Large intestine (tissue), 12 donors: ENCODE data around the gene GPR101. TPM values are rescaled to one million over a fixed set of nuclear protein-coding genes. Genes with fewer than 3 reads are reported as not detected.

Source experiments
- DNase-seq, 2 donors: peaks; one replicate each; pipeline versions ENCODE4 v3.0.0 to v3.0.0-alpha.2; 2013
- H3K27ac ChIP-seq: one replicate; pipeline ENCODE4 v1.5.1; 2013; ENCODE audit warnings: low read length
- H3K27me3 ChIP-seq: 2 replicates; pipeline ENCODE4 v1.6.1; 2013; ENCODE audit warnings: low read length; ENCODE audit not compliant: control insufficient read depth, insufficient read depth
- H3K36me3 ChIP-seq: 2 replicates; pipeline ENCODE4 v1.6.1; 2013; ENCODE audit warnings: low read length; ENCODE audit not compliant: control insufficient read depth, insufficient read depth
- H3K4me1 ChIP-seq: one replicate; pipeline ENCODE4 v1.6.1; 2013; ENCODE audit warnings: low read length; ENCODE audit not compliant: control insufficient read depth, insufficient read depth
- H3K4me3 ChIP-seq: one replicate; pipeline ENCODE4 v1.5.1; 2013; ENCODE audit warnings: low read length
- H3K9me3 ChIP-seq: one replicate; pipeline ENCODE4 v1.6.1; 2013; ENCODE audit warnings: mild to moderate bottlenecking, low read depth, low read length, moderate library complexity; ENCODE audit not compliant: control insufficient read depth
- WGBS: methylation state at CpG from one replicate; pipeline ENCODE4 v1.1.5; 2013; ENCODE audit warnings: low lambda C conversion rate; ENCODE audit not compliant: insufficient coverage; 5-methylcytosine and 5-hydroxymethylcytosine counted together
- long read RNA-seq, 11 donors: transcript quantifications; one replicate each; lab custom pipeline, GENCODE V29; 2026
- polyA plus RNA-seq: library from polyadenylated mRNA; unstranded; fragments of 120-200 nt; gene quantifications from one replicate; pipeline ENCODE4 v1.2.1, GENCODE V29; 2013

Gene GPR101
- polyA plus RNA-seq: not detected
- long read RNA-seq, donor 1: 0 reads
- long read RNA-seq, donor 2: 0 reads
- long read RNA-seq, donor 3: 0 reads
- long read RNA-seq, donor 4: 0 reads
- long read RNA-seq, donor 5: 0 reads
- long read RNA-seq, donor 6: 0 reads
- long read RNA-seq, donor 7: 0 reads
- long read RNA-seq, donor 8: 0 reads
- long read RNA-seq, donor 9: 0 reads
- long read RNA-seq, donor 10: 0 reads
- long read RNA-seq, donor 11: 0 reads

GRCh38 chrX:137033774-137034507 is at the start of gene GPR101:
TSS of gene GPR101 (minus strand) at chrX:137033995. CDS start at chrX:137031674, 2,321 bp downstream.
- no peak for DNase-seq
- WGBS: no CpG with 5 or more reads among the region's 68 CpGs
- no peak within 1 kb of the TSS for H3K4me3 ChIP-seq
- no peak within 1 kb of the TSS for H3K27ac ChIP-seq
- H3K4me1 ChIP-seq: peaks cover 5% of the 10 kb centered on the region
- peaks cover 85% of the 10 kb centered on the region for H3K27me3 ChIP-seq
- no peaks in the 10 kb centered on the region for H3K9me3 ChIP-seq
- no peaks in the 10 kb centered on the region for H3K36me3 ChIP-seq

- Histone ChIP-seq H3K4me3 (no peak overlapping the region), H3K4me1 (no peaks in the 10 kb centered on the region), H3K27ac (no peak overlapping the region), H3K27me3 (no peaks in the 10 kb centered on the region), H3K9me3 (no peaks in the 10 kb centered on the region), H3K36me3 (no peaks in the 10 kb centered on the region)
- no CpG with 5 or more reads among the region's 2 CpGs for WGBS
- DNase-seq: no peak
These were observed 47.4 kb upstream of the GPR101 start for GRCh38 chrX:137081239-137081638.

- Histone ChIP-seq H3K4me1 (no peaks in the 10 kb centered on the region), H3K36me3 (no peaks in the 10 kb centered on the region), H3K9me3 (no peaks in the 10 kb centered on the region), H3K27ac (no peak overlapping the region), H3K4me3 (no peak overlapping the region), H3K27me3 (no peaks in the 10 kb centered on the region)
- no CpG with 5 or more reads among the region's 1 CpG for WGBS
- DNase-seq: no peak
These were observed 38.6 kb upstream of the GPR101 start for GRCh38 chrX:137072396-137072795.

- no peaks in the 10 kb centered on the region for H3K27me3 ChIP-seq
- no peak for DNase-seq
- no peaks in the 10 kb centered on the region for H3K36me3 ChIP-seq
- H3K4me3 ChIP-seq: no peak overlapping the region
- WGBS: no CpG with 5 or more reads among the region's 2 CpGs
- H3K4me1 ChIP-seq: no peaks in the 10 kb centered on the region
- H3K27ac ChIP-seq: no peak overlapping the region
- H3K9me3 ChIP-seq: no peaks in the 10 kb centered on the region
These were observed 37.8 kb upstream of the GPR101 start for GRCh38 chrX:137071596-137071995.

- no peaks in the 10 kb centered on the region for H3K9me3 ChIP-seq
- no peak overlapping the region for H3K4me3 ChIP-seq
- no peaks in the 10 kb centered on the region for H3K36me3 ChIP-seq
- no peak for DNase-seq
- H3K4me1 ChIP-seq: no peaks in the 10 kb centered on the region
- no peak overlapping the region for H3K27ac ChIP-seq
- no CpG with 5 or more reads among the region's 2 CpGs for WGBS
- H3K27me3 ChIP-seq: no peaks in the 10 kb centered on the region
These were observed 33.4 kb upstream of the GPR101 start for GRCh38 chrX:137067147-137067546.

- Histone ChIP-seq H3K27ac (no peak overlapping the region), H3K9me3 (no peaks in the 10 kb centered on the region), H3K36me3 (no peaks in the 10 kb centered on the region), H3K4me1 (no peaks in the 10 kb centered on the region), H3K27me3 (no peaks in the 10 kb centered on the region), H3K4me3 (no peak overlapping the region)
- DNase-seq: no peak
- no CpG with 5 or more reads among the region's 4 CpGs for WGBS
These were observed 29.3 kb upstream of the GPR101 start for GRCh38 chrX:137062915-137063617.

- no peaks in the 10 kb centered on the region for H3K9me3 ChIP-seq
- DNase-seq: no peak
- WGBS: no CpG with 5 or more reads among the region's 2 CpGs
- no peaks in the 10 kb centered on the region for H3K36me3 ChIP-seq
- H3K4me1 ChIP-seq: no peaks in the 10 kb centered on the region
- peaks cover 16% of the 10 kb centered on the region for H3K27me3 ChIP-seq
- H3K27ac ChIP-seq: no peak overlapping the region
- no peak overlapping the region for H3K4me3 ChIP-seq
These were observed 24.7 kb upstream of the GPR101 start for GRCh38 chrX:137058339-137059127.

- H3K27me3 ChIP-seq: peaks cover 46% of the 10 kb centered on the region
- peak overlapping the region; percentile 23 for H3K4me3 ChIP-seq
- DNase-seq: no peak
- peaks cover 2% of the 10 kb centered on the region for H3K4me1 ChIP-seq
- no peaks in the 10 kb centered on the region for H3K9me3 ChIP-seq
- no peak overlapping the region for H3K27ac ChIP-seq
- no peaks in the 10 kb centered on the region for H3K36me3 ChIP-seq
- WGBS: no CpG with 5 or more reads among the region's 37 CpGs
These were observed 18.9 kb upstream of the GPR101 start for GRCh38 chrX:137052643-137053235.

GRCh38 chrX:137051978-137052642 is 18.3 kb upstream of the GPR101 start:
- peak overlapping the region; percentile 23 for H3K4me3 ChIP-seq
- H3K27me3 ChIP-seq: peaks cover 46% of the 10 kb centered on the region
- no peaks in the 10 kb centered on the region for H3K9me3 ChIP-seq
- no CpG with 5 or more reads among the region's 37 CpGs for WGBS
- peak; percentile 24 to 29 for DNase-seq
- H3K4me1 ChIP-seq: peaks cover 2% of the 10 kb centered on the region
- no peak overlapping the region for H3K27ac ChIP-seq
- H3K36me3 ChIP-seq: no peaks in the 10 kb centered on the region
